NCI-H2171 (cell line): Measurements from ENCODE around the gene HNF1B.
"Not testable (repeated sequence)": the region's sequence is repeated elsewhere in the genome, so short reads cannot be mapped to it uniquely, and the experiment has no call there.

Source experiments
- DNase-seq: peaks from one replicate; lab custom pipeline; 2025; lab: John Stamatoyannopoulos, UW

HNF1B gene

GRCh38 chr17:37701496-37701898, 43.4 kb downstream of the HNF1B start:
- DNase-seq = no peak

- DNase-seq = no peak
These were observed 44.0 kb downstream of the HNF1B start for GRCh38 chr17:37700881-37701280.

GRCh38 chr17:37699285-37699973, 45.4 kb downstream of the HNF1B start:
- DNase-seq = no peak

- no peak for DNase-seq
These were observed 46.0 kb downstream of the HNF1B start for GRCh38 chr17:37698911-37699255.

- DNase-seq = no peak
These were observed 46.5 kb downstream of the HNF1B start for GRCh38 chr17:37698132-37698910.

- DNase-seq = no peak
These were observed 47.5 kb downstream of the HNF1B start for GRCh38 chr17:37697381-37697780.

- no peak for DNase-seq
These were observed 48.5 kb downstream of the HNF1B start for GRCh38 chr17:37696366-37696765.

GRCh38 chr17:37695726-37696125, 49.1 kb downstream of the HNF1B start:
- no peak for DNase-seq

GRCh38 chr17:37694734-37695133, 50.1 kb downstream of the HNF1B start:
- no peak for DNase-seq

GRCh38 chr17:37693328-37693727, 51.5 kb downstream of the HNF1B start:
- DNase-seq = no peak

- DNase-seq = no peak
These were observed 53.1 kb downstream of the HNF1B start for GRCh38 chr17:37691807-37692206.

GRCh38 chr17:37689317-37689716, 55.5 kb downstream of the HNF1B start:
- DNase-seq = no peak

- no peak for DNase-seq
These were observed 61.3 kb downstream of the HNF1B start for GRCh38 chr17:37683454-37683984.

GRCh38 chr17:37682007-37682406, 62.9 kb downstream of the HNF1B start:
- no peak for DNase-seq

- DNase-seq = not testable (repeated sequence)
These were observed 64.9 kb downstream of the HNF1B start for GRCh38 chr17:37679995-37680394.

- no peak for DNase-seq
These were observed 66.8 kb downstream of the HNF1B start for GRCh38 chr17:37678036-37678435.

GRCh38 chr17:37677021-37677420, 67.8 kb downstream of the HNF1B start:
- no peak for DNase-seq

GRCh38 chr17:37676115-37676925, 68.5 kb downstream of the HNF1B start:
- no peak for DNase-seq

- DNase-seq = no peak
These were observed 70.3 kb downstream of the HNF1B start for GRCh38 chr17:37674511-37674910.

GRCh38 chr17:37673386-37673785, 71.5 kb downstream of the HNF1B start:
- DNase-seq = no peak

- no peak for DNase-seq
These were observed 72.2 kb downstream of the HNF1B start for GRCh38 chr17:37672548-37673078.

GRCh38 chr17:37671824-37672547, 72.9 kb downstream of the HNF1B start:
- no peak for DNase-seq
